SK-N-SH (cell line): ENCODE data around the gene RNF8.

Experiments
- PBX3 ChIP-seq: IDR thresholded peaks from 2 replicates; pipeline ENCODE4; 2012
- POLR2AphosphoS5 ChIP-seq: IDR thresholded peaks from 2 replicates; pipeline ENCODE4 v1.6.1; 2012; ENCODE audit warnings: low read depth, low read length
- RCOR1 ChIP-seq: fragments of 150-350 bp; IDR thresholded peaks from 2 replicates; pipeline ENCODE4 v1.6.1; 2017; ENCODE audit warnings: antibody characterized with exemption, low read length
- TF ChIP-seq, protein P1 (sequence below): IDR thresholded peaks from 2 replicates; pipeline ENCODE4 v1.6.1; 2012; ENCODE audit warnings: mild to moderate bottlenecking, low read depth, low read length, moderate library complexity
- TF ChIP-seq, protein P2 (sequence below): fragments of 200-600 bp; sonication (generic); IDR thresholded peaks from 2 replicates; pipeline ENCODE4 v1.6.1; 2017; ENCODE audit warnings: antibody characterized with exemption, mild to moderate bottlenecking, moderate library complexity

- TF ChIP-seq, protein P1, sequence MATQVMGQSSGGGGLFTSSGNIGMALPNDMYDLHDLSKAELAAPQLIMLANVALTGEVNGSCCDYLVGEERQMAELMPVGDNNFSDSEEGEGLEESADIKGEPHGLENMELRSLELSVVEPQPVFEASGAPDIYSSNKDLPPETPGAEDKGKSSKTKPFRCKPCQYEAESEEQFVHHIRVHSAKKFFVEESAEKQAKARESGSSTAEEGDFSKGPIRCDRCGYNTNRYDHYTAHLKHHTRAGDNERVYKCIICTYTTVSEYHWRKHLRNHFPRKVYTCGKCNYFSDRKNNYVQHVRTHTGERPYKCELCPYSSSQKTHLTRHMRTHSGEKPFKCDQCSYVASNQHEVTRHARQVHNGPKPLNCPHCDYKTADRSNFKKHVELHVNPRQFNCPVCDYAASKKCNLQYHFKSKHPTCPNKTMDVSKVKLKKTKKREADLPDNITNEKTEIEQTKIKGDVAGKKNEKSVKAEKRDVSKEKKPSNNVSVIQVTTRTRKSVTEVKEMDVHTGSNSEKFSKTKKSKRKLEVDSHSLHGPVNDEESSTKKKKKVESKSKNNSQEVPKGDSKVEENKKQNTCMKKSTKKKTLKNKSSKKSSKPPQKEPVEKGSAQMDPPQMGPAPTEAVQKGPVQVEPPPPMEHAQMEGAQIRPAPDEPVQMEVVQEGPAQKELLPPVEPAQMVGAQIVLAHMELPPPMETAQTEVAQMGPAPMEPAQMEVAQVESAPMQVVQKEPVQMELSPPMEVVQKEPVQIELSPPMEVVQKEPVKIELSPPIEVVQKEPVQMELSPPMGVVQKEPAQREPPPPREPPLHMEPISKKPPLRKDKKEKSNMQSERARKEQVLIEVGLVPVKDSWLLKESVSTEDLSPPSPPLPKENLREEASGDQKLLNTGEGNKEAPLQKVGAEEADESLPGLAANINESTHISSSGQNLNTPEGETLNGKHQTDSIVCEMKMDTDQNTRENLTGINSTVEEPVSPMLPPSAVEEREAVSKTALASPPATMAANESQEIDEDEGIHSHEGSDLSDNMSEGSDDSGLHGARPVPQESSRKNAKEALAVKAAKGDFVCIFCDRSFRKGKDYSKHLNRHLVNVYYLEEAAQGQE = no peak
- TF ChIP-seq, protein P2, sequence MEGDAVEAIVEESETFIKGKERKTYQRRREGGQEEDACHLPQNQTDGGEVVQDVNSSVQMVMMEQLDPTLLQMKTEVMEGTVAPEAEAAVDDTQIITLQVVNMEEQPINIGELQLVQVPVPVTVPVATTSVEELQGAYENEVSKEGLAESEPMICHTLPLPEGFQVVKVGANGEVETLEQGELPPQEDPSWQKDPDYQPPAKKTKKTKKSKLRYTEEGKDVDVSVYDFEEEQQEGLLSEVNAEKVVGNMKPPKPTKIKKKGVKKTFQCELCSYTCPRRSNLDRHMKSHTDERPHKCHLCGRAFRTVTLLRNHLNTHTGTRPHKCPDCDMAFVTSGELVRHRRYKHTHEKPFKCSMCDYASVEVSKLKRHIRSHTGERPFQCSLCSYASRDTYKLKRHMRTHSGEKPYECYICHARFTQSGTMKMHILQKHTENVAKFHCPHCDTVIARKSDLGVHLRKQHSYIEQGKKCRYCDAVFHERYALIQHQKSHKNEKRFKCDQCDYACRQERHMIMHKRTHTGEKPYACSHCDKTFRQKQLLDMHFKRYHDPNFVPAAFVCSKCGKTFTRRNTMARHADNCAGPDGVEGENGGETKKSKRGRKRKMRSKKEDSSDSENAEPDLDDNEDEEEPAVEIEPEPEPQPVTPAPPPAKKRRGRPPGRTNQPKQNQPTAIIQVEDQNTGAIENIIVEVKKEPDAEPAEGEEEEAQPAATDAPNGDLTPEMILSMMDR = no peak
- TF ChIP-seq RCOR1 = no peak
- no peak for TF ChIP-seq PBX3
- no peak for TF ChIP-seq POLR2AphosphoS5
Observed at GRCh38 chr6:37309692-37310091, 44.1 kb upstream of the RNF8 start.
